CD8-positive, alpha-beta memory T cell (primary cell): Measurements from ENCODE around the gene RSU1. TPM values are rescaled to one million over a fixed set of nuclear protein-coding genes. Genes with fewer than 3 reads are reported as not detected.

Experiments
- CTCF ChIA-PET: fragments of 350-600 bp; sonication (Branson Sonifier 250); formaldehyde crosslinking; loops from one replicate; lab custom pipeline; 2021; ENCODE audit warnings: antibody characterized with exemption; lab: Charles Lee
- POLR2A ChIA-PET: fragments of 350-600 bp; sonication (Branson Sonifier 250); formaldehyde crosslinking; loops from one replicate; lab custom pipeline; 2021; ENCODE audit warnings: antibody characterized with exemption; lab: Charles Lee
- DNase-seq, 5 donors: peaks; one replicate each; pipeline versions ENCODE4 v3.0.0 to v3.0.0-alpha.2; 2020 to 2022; ENCODE audit warnings: mixed read lengths in 1 of 5
- H3K27ac ChIP-seq: one replicate; pipeline ENCODE4 v1.7.0; 2013; ENCODE audit warnings: low read depth, mild to moderate bottlenecking, low read length, moderate library complexity
- H3K27me3 ChIP-seq: 2 replicates; pipeline ENCODE4 v1.7.0; 2013; ENCODE audit warnings: low read length, mild to moderate bottlenecking; ENCODE audit not compliant: insufficient read depth, poor library complexity, severe bottlenecking
- H3K36me3 ChIP-seq: 2 replicates; pipeline ENCODE4 v1.7.0; 2013; ENCODE audit warnings: mild to moderate bottlenecking, low read length, moderate library complexity; ENCODE audit not compliant: insufficient read depth
- H3K4me1 ChIP-seq: 2 replicates; pipeline ENCODE4 v1.7.0; 2013; ENCODE audit warnings: mild to moderate bottlenecking, low read length, moderate library complexity; ENCODE audit not compliant: insufficient read depth
- H3K4me3 ChIP-seq: 2 replicates; pipeline ENCODE4 v1.7.0; 2013; ENCODE audit warnings: mild to moderate bottlenecking, low read length
- H3K9me3 ChIP-seq: 2 replicates; pipeline ENCODE4 v1.7.0; 2013; ENCODE audit warnings: mild to moderate bottlenecking, low read length
- H3K27ac Mint-ChIP-seq, 8 donors: one replicate each; pipeline ENCODE4 v1.8.0; 2020 to 2021; ENCODE audit warnings: mixed read lengths in 8 of 8, mild to moderate bottlenecking in 6 of 8, inconsistent platforms in 3 of 8, moderate library complexity in 3 of 8
- H3K27me3 Mint-ChIP-seq, 2 donors: one replicate each; pipeline ENCODE4 v1.8.0; 2020 to 2021; ENCODE audit warnings: mixed read lengths in 2 of 2, mild to moderate bottlenecking in 1 of 2, moderate library complexity in 1 of 2
- H3K36me3 Mint-ChIP-seq, 3 donors: one replicate each; pipeline ENCODE4 v1.8.0; 2020 to 2021; ENCODE audit warnings: mixed read lengths in 3 of 3, inconsistent platforms in 1 of 3, mild to moderate bottlenecking in 1 of 3
- H3K4me1 Mint-ChIP-seq, 3 donors: one replicate each; pipeline ENCODE4 v1.8.0; 2020 to 2021; ENCODE audit warnings: mixed read lengths in 3 of 3, inconsistent platforms in 1 of 3, mild to moderate bottlenecking in 1 of 3
- H3K4me3 Mint-ChIP-seq, 7 donors: one replicate each; pipeline ENCODE4 v1.8.0; 2020 to 2021; ENCODE audit warnings: mixed read lengths in 7 of 7, mild to moderate bottlenecking in 6 of 7, moderate library complexity in 4 of 7, inconsistent platforms in 2 of 7
- H3K9me3 Mint-ChIP-seq, 5 donors: one replicate each; pipeline ENCODE4 v1.8.0; 2020 to 2022; ENCODE audit warnings: mixed read lengths in 5 of 5, mild to moderate bottlenecking in 3 of 5, moderate library complexity in 2 of 5, inconsistent platforms in 1 of 5
- polyA plus RNA-seq: library from polyadenylated mRNA; unstranded; fragments of 300-500 nt; fragmentation: Illumina TruSeq; gene quantifications from one replicate; pipeline ENCODE4 v1.2.3, GENCODE V29; 2021
- total RNA-seq, 2 experiments: library from RNA; stranded (reverse); gene quantifications; one replicate each; pipeline ENCODE4 v1.2.3, GENCODE V29; 2021

RSU1 gene
- total and polyA plus RNA-seq, 3 experiments from 2014 or later, result 66.4 to 132 (median 68.5) TPM

DNA sequence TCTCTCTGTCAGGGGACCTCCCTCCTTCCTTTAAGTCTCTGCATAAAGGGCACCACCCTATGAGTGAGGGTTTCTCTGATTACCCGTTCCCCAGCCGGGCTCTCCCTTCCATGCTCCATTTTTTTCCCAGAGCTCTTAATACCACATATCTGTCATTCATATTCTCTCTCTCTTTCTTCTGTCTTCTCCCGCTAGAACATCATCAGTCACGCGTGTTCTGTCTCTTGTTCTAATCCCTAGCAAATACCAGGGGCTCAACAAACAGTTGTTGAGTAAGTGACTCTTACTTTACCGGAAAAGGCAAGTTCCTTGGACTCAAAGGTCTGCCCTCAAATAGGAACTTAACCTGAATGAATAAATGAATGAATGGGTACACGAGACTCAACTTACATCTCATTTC is 68.5 kb downstream of the RSU1 start:
- no peaks in the 10 kb centered on the region for H3K9me3 Mint-ChIP-seq
- no peaks in the 10 kb centered on the region for H3K27me3 ChIP-seq
- no peak overlapping the region for H3K4me3 Mint-ChIP-seq
- peak overlapping the region in 4 of 8 donors; percentile 0 to 65 (median 2) for H3K27ac Mint-ChIP-seq
- no peaks in the 10 kb centered on the region for H3K4me1 ChIP-seq
- DNase-seq, result no peak
- H3K9me3 ChIP-seq, result no peaks in the 10 kb centered on the region
- peaks cover 10% of the 10 kb centered on the region for H3K36me3 ChIP-seq
- peaks cover 0 to 4% (median 1%) of the 10 kb centered on the region in 3 donors for H3K4me1 Mint-ChIP-seq
- no peaks in the 10 kb centered on the region for H3K27me3 Mint-ChIP-seq
- H3K36me3 Mint-ChIP-seq, result peaks cover 0 to 79% (median 40%) of the 10 kb centered on the region in 3 donors
- ChIA-PET POLR2A (no interaction called here), CTCF (no interaction called here)
- H3K27ac ChIP-seq, result no peak overlapping the region
- H3K4me3 ChIP-seq, result no peak overlapping the region

- peak overlapping the region in 1 of 8 donors; percentile 1 for H3K27ac Mint-ChIP-seq
- no peaks in the 10 kb centered on the region for H3K9me3 ChIP-seq
- no peak for DNase-seq
- H3K36me3 ChIP-seq, result peaks cover 4% of the 10 kb centered on the region
- peaks cover 0 to 68% (median 39%) of the 10 kb centered on the region in 3 donors for H3K36me3 Mint-ChIP-seq
- no peak overlapping the region for H3K4me3 Mint-ChIP-seq
- no peaks in the 10 kb centered on the region for H3K9me3 Mint-ChIP-seq
- no peaks in the 10 kb centered on the region for H3K27me3 Mint-ChIP-seq
- H3K4me1 Mint-ChIP-seq, result peaks cover 0 to 6% (median 1%) of the 10 kb centered on the region in 3 donors
- H3K4me3 ChIP-seq, result no peak overlapping the region
- ChIA-PET POLR2A (no interaction called here), CTCF (no interaction called here)
- H3K27me3 ChIP-seq, result no peaks in the 10 kb centered on the region
- no peak overlapping the region for H3K27ac ChIP-seq
- no peaks in the 10 kb centered on the region for H3K4me1 ChIP-seq
Measured at GRCh38 chr10:16746856-16747255, 70.4 kb downstream of the RSU1 start.

DNA sequence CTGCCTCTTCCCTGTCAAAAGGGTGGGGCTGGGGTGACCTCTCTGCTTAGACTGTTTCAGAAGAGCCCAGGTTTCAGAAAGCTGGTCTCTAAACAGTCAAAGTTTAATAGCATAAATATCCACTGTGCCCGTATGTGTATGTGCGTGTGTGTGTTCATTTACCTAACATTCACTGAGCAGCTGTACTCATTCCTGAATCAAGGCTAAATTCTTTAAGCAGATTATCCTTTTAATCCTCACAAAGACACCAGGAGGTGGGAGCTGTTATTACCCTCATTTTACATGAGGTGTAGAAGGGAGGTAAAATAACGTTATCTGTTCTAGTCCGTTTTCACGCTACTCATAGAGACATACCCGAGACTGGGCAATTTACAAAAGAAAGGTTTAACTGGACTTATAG is 72.2 kb downstream of the RSU1 start:
- Mint-ChIP-seq H3K9me3 (peaks cover 0 to 2% (median 0%) of the 10 kb centered on the region in 5 donors), H3K4me1 (peaks cover 1 to 17% (median 4%) of the 10 kb centered on the region in 3 donors), H3K36me3 (peaks cover 12 to 63% (median 38%) of the 10 kb centered on the region in 3 donors), H3K27me3 (no peaks in the 10 kb centered on the region), H3K27ac (peak overlapping the region in 2 of 8 donors; percentile 32 to 76), H3K4me3 (no peak overlapping the region)
- ChIA-PET POLR2A (no interaction called here), CTCF (interaction anchor here (1.1 kb wide), 1 partner anchor 17 kb away, joined by 3 read pairs; no protein-coding TSS in a partner anchor)
- no peaks in the 10 kb centered on the region for H3K27me3 ChIP-seq
- H3K4me3 ChIP-seq, result no peak overlapping the region
- no peak for DNase-seq
- no peaks in the 10 kb centered on the region for H3K36me3 ChIP-seq
- H3K4me1 ChIP-seq, result no peaks in the 10 kb centered on the region
- H3K9me3 ChIP-seq, result no peaks in the 10 kb centered on the region
- H3K27ac ChIP-seq, result no peak overlapping the region

- Mint-ChIP-seq H3K4me1 (peaks cover 0 to 14% (median 4%) of the 10 kb centered on the region in 3 donors), H3K27me3 (no peaks in the 10 kb centered on the region), H3K9me3 (peaks cover 6 to 13% (median 10%) of the 10 kb centered on the region in 5 donors), H3K27ac (no peak overlapping the region), H3K4me3 (no peak overlapping the region), H3K36me3 (peaks cover 37 to 62% (median 38%) of the 10 kb centered on the region in 3 donors)
- no peaks in the 10 kb centered on the region for H3K4me1 ChIP-seq
- H3K4me3 ChIP-seq, result no peak overlapping the region
- H3K27ac ChIP-seq, result no peak overlapping the region
- ChIA-PET POLR2A (no interaction called here), CTCF (no interaction called here)
- no peaks in the 10 kb centered on the region for H3K27me3 ChIP-seq
- no peak for DNase-seq
- H3K9me3 ChIP-seq, result no peaks in the 10 kb centered on the region
- H3K36me3 ChIP-seq, result no peaks in the 10 kb centered on the region
Measured at GRCh38 chr10:16742165-16742960, 74.9 kb downstream of the RSU1 start.

DNA sequence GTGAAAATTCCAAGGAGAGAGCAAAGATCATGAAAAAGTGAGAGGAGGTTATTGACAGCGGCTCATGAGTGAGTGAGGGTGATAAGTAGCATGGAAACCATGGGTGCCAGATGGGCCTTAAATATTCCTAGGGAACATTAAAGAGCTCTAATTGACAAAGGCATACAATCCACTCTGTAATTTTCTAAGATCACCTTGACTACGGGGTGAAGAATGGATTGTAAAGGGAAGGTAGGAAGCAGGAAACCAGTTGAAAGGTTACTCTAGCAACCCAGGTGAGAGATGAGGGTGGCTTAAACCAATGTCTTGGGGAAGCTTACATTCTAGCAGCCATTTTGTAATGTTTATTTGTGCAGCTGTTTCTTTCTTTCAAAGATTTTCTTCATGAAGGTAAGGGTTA is 75.7 kb downstream of the RSU1 start:
- peaks cover 36 to 62% (median 46%) of the 10 kb centered on the region in 3 donors for H3K36me3 Mint-ChIP-seq
- CTCF ChIA-PET, result no interaction called here

DNA sequence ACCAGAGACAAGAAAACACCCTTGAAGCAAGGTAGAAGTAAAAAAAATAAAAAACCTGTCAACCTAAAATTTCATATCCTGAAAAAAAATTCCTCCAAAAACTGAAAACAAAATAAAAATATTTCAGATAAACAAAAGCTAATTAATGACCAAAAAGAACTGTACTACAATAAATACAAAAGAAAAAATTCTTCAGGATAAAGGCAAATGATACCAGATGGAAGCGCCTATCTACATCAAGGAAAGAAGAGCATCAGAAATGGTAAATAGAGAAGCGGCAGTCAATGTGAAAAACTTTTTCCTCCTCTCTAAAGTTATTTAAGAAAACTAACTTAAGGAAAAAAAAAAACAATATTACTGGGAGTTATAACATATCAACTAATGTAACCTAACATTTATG is 79.8 kb downstream of the RSU1 start:
- ChIA-PET CTCF (no interaction called here), POLR2A (no interaction called here)
- no peak for DNase-seq
- Mint-ChIP-seq H3K27me3 (no peaks in the 10 kb centered on the region), H3K4me1 (peaks cover 11 to 32% (median 15%) of the 10 kb centered on the region in 3 donors), H3K4me3 (no peak overlapping the region), H3K27ac (peak overlapping the region in 1 of 8 donors; percentile 54), H3K9me3 (peaks cover 13 to 34% (median 25%) of the 10 kb centered on the region in 5 donors), H3K36me3 (peaks cover 46 to 81% (median 73%) of the 10 kb centered on the region in 3 donors)
- Histone ChIP-seq H3K27me3 (no peaks in the 10 kb centered on the region), H3K27ac (no peak overlapping the region), H3K9me3 (no peaks in the 10 kb centered on the region), H3K4me3 (no peak overlapping the region), H3K36me3 (no peaks in the 10 kb centered on the region), H3K4me1 (no peaks in the 10 kb centered on the region)

More for the DNA sequence above, 75.7 kb downstream of the RSU1 start:
- Mint-ChIP-seq H3K27ac (peak overlapping the region in 1 of 8 donors; percentile 36), H3K4me3 (no peak overlapping the region), H3K9me3 (peaks cover 8 to 22% (median 15%) of the 10 kb centered on the region in 5 donors), H3K4me1 (peaks cover 0 to 13% (median 4%) of the 10 kb centered on the region in 3 donors), H3K27me3 (no peaks in the 10 kb centered on the region)
- Histone ChIP-seq H3K27ac (no peak overlapping the region), H3K4me3 (no peak overlapping the region), H3K27me3 (no peaks in the 10 kb centered on the region), H3K36me3 (no peaks in the 10 kb centered on the region), H3K9me3 (no peaks in the 10 kb centered on the region), H3K4me1 (no peaks in the 10 kb centered on the region)
- POLR2A ChIA-PET, result no interaction called here
- no peak for DNase-seq

DNA sequence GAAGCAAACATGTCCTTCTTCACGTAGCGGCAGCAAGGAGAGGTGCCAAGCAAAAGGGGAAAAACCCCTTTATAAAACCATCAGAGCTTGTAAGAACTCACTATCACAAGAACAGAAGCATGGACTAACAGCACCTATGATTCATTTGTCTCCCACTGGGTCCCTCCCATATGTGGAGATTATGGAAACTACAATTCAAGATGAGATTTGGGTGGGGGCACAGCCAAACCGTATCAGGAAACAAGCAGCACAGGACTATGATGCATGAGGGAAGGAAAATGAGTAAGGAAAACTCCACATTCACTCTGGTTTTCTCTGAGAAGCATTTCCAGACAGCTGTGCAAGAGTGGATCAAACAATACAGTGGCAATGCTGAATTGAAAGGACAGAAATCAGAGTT is 81.6 kb downstream of the RSU1 start:
- Mint-ChIP-seq H3K27ac (no peak overlapping the region), H3K4me1 (peaks cover 15 to 20% (median 17%) of the 10 kb centered on the region in 3 donors), H3K4me3 (no peak overlapping the region), H3K27me3 (no peaks in the 10 kb centered on the region), H3K9me3 (peaks cover 13 to 34% (median 25%) of the 10 kb centered on the region in 5 donors), H3K36me3 (peaks cover 41 to 82% (median 73%) of the 10 kb centered on the region in 3 donors)
- H3K4me1 ChIP-seq, result no peaks in the 10 kb centered on the region
- ChIA-PET POLR2A (no interaction called here), CTCF (no interaction called here)
- H3K27me3 ChIP-seq, result no peaks in the 10 kb centered on the region
- H3K9me3 ChIP-seq, result no peaks in the 10 kb centered on the region
- H3K4me3 ChIP-seq, result no peak overlapping the region
- H3K36me3 ChIP-seq, result no peaks in the 10 kb centered on the region
- H3K27ac ChIP-seq, result no peak overlapping the region
- DNase-seq, result no peak

GRCh38 chr10:16732376-16732775 is 84.8 kb downstream of the RSU1 start:
- Mint-ChIP-seq H3K4me3 (no peak overlapping the region), H3K27me3 (peaks cover 0 to 2% of the 10 kb centered on the region in 2 donors), H3K36me3 (peaks cover 55 to 85% (median 73%) of the 10 kb centered on the region in 3 donors), H3K4me1 (peaks cover 29 to 49% (median 38%) of the 10 kb centered on the region in 3 donors), H3K9me3 (peaks cover 6 to 27% (median 13%) of the 10 kb centered on the region in 5 donors), H3K27ac (no peak overlapping the region)
- H3K36me3 ChIP-seq, result no peaks in the 10 kb centered on the region
- H3K27ac ChIP-seq, result no peak overlapping the region
- CTCF ChIA-PET, result no interaction called here
- H3K4me1 ChIP-seq, result no peaks in the 10 kb centered on the region
- POLR2A ChIA-PET, result no interaction called here
- H3K27me3 ChIP-seq, result no peaks in the 10 kb centered on the region
- H3K4me3 ChIP-seq, result no peak overlapping the region
- DNase-seq, result no peak
- H3K9me3 ChIP-seq, result no peaks in the 10 kb centered on the region
